Spleen (tissue), 11 donors: ENCODE results near the gene RNF215. TPM values are rescaled to one million over a fixed set of nuclear protein-coding genes. Genes with fewer than 3 reads are reported as not detected.
A peak's percentile ranks its signal among the peaks of the same experiment; 100 is the strongest.

Experiments used
- DNase-seq: peaks from one replicate; pipeline ENCODE4 v3.0.0-alpha.2; 2020
- H3K27ac ChIP-seq, 8 donors: fragments of 200-600 bp; sonication (generic) in 7 of 8; 1 replicate in 4 of 8; 2 replicates in 4 of 8; pipeline versions ENCODE4 v1.5.0 to v1.8.0; 2016 to 2021; ENCODE audit warnings: inconsistent platforms in 4 of 8, mild to moderate bottlenecking in 4 of 8, moderate library complexity in 1 of 8
- H3K27me3 ChIP-seq, 7 donors: fragments of 200-600 bp; sonication (generic) in 6 of 7; replicated peaks in 1 of 7; 1 replicate in 4 of 7; 2 replicates in 3 of 7; pipeline versions ENCODE4 v1.5.0 to v1.8.0; 2016 to 2021; ENCODE audit warnings: inconsistent platforms in 3 of 7, mild to moderate bottlenecking in 1 of 7
- H3K36me3 ChIP-seq, 6 donors: fragments of 200-600 bp; sonication (generic) in 5 of 6; 1 replicate in 4 of 6; 2 replicates in 2 of 6; pipeline versions ENCODE4 v1.5.0 to v1.8.0; 2016 to 2021; ENCODE audit warnings: inconsistent platforms in 2 of 6
- H3K4me1 ChIP-seq, 6 donors: fragments of 200-600 bp; sonication (generic) in 5 of 6; 1 replicate in 3 of 6; 2 replicates in 3 of 6; pipeline versions ENCODE4 v1.5.0 to v1.8.0; 2016 to 2021; ENCODE audit warnings: inconsistent platforms in 3 of 6
- H3K4me3 ChIP-seq, 8 donors: fragments of 200-600 bp; sonication (generic) in 7 of 8; 1 replicate in 4 of 8; 2 replicates in 4 of 8; pipeline versions ENCODE4 v1.5.0 to v1.8.0; 2016 to 2021; ENCODE audit warnings: inconsistent platforms in 4 of 8, mild to moderate bottlenecking in 4 of 8, moderate library complexity in 2 of 8
- H3K9me3 ChIP-seq, 8 donors: fragments of 200-600 bp; sonication (generic) in 7 of 8; 1 replicate in 4 of 8; 2 replicates in 4 of 8; pipeline versions ENCODE4 v1.5.0 to v1.8.0; 2016 to 2021; ENCODE audit warnings: inconsistent platforms in 4 of 8
- POLR2A ChIP-seq, 3 donors: fragments of 450-650 bp; IDR thresholded peaks; one replicate each; pipeline ENCODE4 v1.5.1; 2017; ENCODE audit warnings: antibody characterized with exemption in 3 of 3, mild to moderate bottlenecking in 1 of 3
- POLR2AphosphoS5 ChIP-seq, 3 donors: sonication (generic); formaldehyde crosslinking; IDR thresholded peaks; one replicate each; pipeline ENCODE4 v1.5.1; 2017; ENCODE audit warnings: antibody characterized with exemption in 3 of 3
- WGBS, 5 donors: extraction: QIAGEN DNeasy Blood & Tissue Kit in 3 of 5; methylation state at CpG; one replicate each; pipeline versions ENCODE4 v1.1.5 to v1.1.7; 2013 to 2018; 5-methylcytosine and 5-hydroxymethylcytosine counted together
- intact Hi-C: fragments of 100-400 bp; cut with DNase I; formaldehyde crosslinking; loops from one replicate; pipeline ENCODE4 v1.15.0; 2023; ENCODE audit warnings: low total_unique reads
- polyA plus RNA-seq, 3 donors: library from polyadenylated mRNA; stranded (reverse); fragments of 200-250 nt; gene quantifications; one replicate each; pipeline ENCODE4 v1.2.1, GENCODE V29; 2013
- total RNA-seq, 7 donors: library from RNA; depleted of rRNA in 3 of 7; stranded (reverse); fragments of >200 nt in 3 of 7; fragmentation: NEBNext Ultra II Directional in 4 of 7; extraction: Animal tissue kit (Norgen Biotek cat#: 25700) in 4 of 7; gene quantifications; one replicate each; pipeline versions ENCODE4 v1.1.0 to v1.2.1, GENCODE V29; 2016 to 2021
- TF ChIP-seq, protein P1 (sequence below), 11 experiments: fragments of 200-600 bp in 7 of 11; fragments of 450-650 bp in 4 of 11; sonication (generic) in 4 of 11; IDR thresholded peaks in 8 of 11; conservative IDR thresholded peaks in 3 of 11; 1 replicate in 7 of 11; 2 replicates in 4 of 11; pipeline versions ENCODE4 v1.4.0 to v1.8.0; 2016 to 2021; ENCODE audit warnings: antibody characterized with exemption in 11 of 11, inconsistent platforms in 4 of 11, mild to moderate bottlenecking in 1 of 11
- donor health status: healthy with polysubstance abuse.
- donor health status: DM: no; HTN: no; CAD: no; lungs with moderate emphysema.
- donor health status: DM: no; HTN: no; CAD: no.
- donor health status: Bipolar disorder and iron deficiency.
- donor health status: healthy.
- donor health status: DM: no; HTN: no; CAD: no.
- donor health status: DM: yes; HTN: yes; CAD: no.

The RNF215 gene
- total and polyA plus RNA-seq, 10 donors, result 6.5 to 19.5 (median 12.8) TPM

DNA sequence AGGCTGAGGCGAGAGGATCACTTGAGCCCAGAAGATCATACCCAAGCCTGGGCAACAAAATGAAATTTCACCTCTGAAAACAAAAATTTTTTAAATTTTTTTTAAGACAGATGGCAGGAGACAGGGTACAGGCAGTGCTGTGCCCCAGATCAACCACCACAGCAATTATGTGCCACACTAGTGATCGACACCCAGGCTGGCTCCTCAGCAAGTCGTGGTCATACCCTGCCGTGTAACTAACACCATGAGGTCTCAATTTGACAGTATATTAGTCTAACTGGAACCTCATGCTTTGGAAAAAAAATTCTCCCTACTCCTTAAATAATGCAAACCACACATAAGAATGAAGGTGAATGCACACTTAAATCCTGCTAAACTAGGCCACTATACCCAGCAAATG is 38.8 kb downstream of the RNF215 start:
- no peaks in the 10 kb centered on the region for H3K9me3 ChIP-seq
- H3K27me3 ChIP-seq, result no peaks in the 10 kb centered on the region
- peak overlapping the region in 6 of 8 donors; percentile 49 to 59 (median 52) for H3K27ac ChIP-seq
- intact Hi-C loops, result no loop called here
- peak; percentile 51 for DNase-seq
- TF ChIP-seq, protein P1, sequence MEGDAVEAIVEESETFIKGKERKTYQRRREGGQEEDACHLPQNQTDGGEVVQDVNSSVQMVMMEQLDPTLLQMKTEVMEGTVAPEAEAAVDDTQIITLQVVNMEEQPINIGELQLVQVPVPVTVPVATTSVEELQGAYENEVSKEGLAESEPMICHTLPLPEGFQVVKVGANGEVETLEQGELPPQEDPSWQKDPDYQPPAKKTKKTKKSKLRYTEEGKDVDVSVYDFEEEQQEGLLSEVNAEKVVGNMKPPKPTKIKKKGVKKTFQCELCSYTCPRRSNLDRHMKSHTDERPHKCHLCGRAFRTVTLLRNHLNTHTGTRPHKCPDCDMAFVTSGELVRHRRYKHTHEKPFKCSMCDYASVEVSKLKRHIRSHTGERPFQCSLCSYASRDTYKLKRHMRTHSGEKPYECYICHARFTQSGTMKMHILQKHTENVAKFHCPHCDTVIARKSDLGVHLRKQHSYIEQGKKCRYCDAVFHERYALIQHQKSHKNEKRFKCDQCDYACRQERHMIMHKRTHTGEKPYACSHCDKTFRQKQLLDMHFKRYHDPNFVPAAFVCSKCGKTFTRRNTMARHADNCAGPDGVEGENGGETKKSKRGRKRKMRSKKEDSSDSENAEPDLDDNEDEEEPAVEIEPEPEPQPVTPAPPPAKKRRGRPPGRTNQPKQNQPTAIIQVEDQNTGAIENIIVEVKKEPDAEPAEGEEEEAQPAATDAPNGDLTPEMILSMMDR (IDR thresholded peaks at IDR 0.05 in 8 of 11, conservative IDR thresholded peaks at IDR 0.05 in 3 of 11), result no peak
- no peak for TF ChIP-seq POLR2AphosphoS5 (IDR thresholded peaks at IDR 0.05)
- no peak for TF ChIP-seq POLR2A (IDR thresholded peaks at IDR 0.05)
- 68 to 80% (median 77%) methylated on average over 4 of the region's 4 CpGs for WGBS, 5 donors
- no peak overlapping the region for H3K4me3 ChIP-seq
- H3K4me1 ChIP-seq, result peaks cover 19 to 90% (median 63%) of the 10 kb centered on the region in 6 donors
- H3K36me3 ChIP-seq, result peaks cover 0 to 100% (median 96%) of the 10 kb centered on the region in 6 donors

DNA sequence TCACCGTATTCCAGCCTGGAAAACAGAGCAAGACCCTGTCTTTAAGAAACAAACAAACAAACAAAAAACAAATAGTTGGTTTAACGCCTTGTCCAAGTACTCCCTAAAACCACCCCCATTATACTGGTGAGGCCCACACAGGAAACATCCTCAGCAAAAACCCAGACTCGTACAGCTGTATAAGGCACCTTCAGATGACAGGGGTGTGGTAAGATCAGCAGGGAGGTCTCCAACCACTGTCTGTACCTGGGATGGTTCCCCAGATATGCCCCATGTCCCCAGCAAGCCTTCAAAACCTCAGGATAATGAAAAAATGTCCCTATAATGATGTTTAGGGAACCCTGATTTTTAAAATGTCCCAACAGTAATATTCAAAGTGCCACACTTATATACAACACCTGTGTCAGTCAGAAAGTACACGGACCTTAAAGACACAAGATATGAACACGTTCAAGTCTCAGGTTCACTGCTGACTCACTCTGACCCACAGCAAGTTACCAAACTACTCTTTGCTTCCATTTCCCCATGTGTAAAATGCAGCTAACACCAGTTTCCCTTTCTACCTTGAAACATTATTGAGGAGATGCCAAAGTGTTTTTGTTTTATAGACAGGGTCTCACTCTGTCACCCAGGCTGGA is 39.8 kb downstream of the RNF215 start:
- Histone ChIP-seq H3K4me1 (peaks cover 18 to 82% (median 60%) of the 10 kb centered on the region in 6 donors), H3K36me3 (peaks cover 0 to 100% (median 99%) of the 10 kb centered on the region in 6 donors), H3K4me3 (no peak overlapping the region), H3K27me3 (no peaks in the 10 kb centered on the region), H3K9me3 (no peaks in the 10 kb centered on the region), H3K27ac (peak overlapping the region in 5 of 8 donors; percentile 49 to 59 (median 53))
- intact Hi-C loops, result no loop called here
- 58 to 74% (median 66%) methylated on average over 5 of the region's 5 CpGs for WGBS, 5 donors
- no peak for DNase-seq
- no peak for TF ChIP-seq POLR2AphosphoS5 (IDR thresholded peaks at IDR 0.05)
- TF ChIP-seq, protein P1 (IDR thresholded peaks at IDR 0.05 in 8 of 11, conservative IDR thresholded peaks at IDR 0.05 in 3 of 11), result no peak
- no peak for TF ChIP-seq POLR2A (IDR thresholded peaks at IDR 0.05)

DNA sequence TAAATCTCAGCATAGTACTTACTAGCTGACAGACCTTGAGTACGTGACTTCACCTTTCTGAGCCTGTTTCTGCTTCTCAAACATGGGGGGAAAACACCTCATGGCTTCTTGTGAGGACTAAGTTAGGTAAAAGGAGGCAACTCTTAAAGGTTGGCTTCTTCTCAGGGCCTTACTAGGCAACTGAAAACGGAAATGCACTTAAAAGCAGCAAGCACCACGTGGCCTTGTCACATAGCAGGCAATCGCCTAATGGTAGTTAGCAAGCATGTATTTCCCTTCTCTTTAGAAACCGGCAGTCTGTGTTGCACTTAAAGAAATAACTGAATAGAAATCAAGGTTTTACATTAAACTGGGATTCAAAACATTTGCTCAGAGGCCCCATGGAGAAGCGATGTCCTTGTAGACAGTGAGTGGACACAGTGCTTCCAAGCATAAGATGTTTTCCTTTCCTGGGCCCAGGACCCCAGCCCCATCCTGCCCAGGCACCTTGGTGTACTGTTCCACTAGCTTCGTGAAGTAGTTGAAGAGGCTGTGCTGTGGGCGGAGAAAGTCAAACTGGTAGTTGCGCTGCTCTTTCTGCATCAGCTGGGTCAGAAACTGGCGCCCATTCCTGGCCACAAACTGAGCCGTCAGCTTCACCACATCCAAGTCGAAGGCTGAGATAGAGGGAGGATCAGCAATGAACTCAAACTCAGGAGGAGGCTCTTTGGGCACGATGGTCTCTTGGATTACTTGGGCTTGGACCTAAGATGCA is 42.6 kb downstream of the RNF215 start:
- H3K4me1 ChIP-seq, result peaks cover 14 to 82% (median 61%) of the 10 kb centered on the region in 6 donors
- H3K9me3 ChIP-seq, result no peaks in the 10 kb centered on the region
- H3K27ac ChIP-seq, result peak overlapping the region in 1 of 8 donors; percentile 5
- 86 to 95% (median 90%) methylated on average over 13 of the region's 13 CpGs for WGBS, 5 donors
- TF ChIP-seq, protein P1 (IDR thresholded peaks at IDR 0.05 in 8 of 11, conservative IDR thresholded peaks at IDR 0.05 in 3 of 11), result no peak
- peak in 1 of 3 donors; percentile 18 for TF ChIP-seq POLR2AphosphoS5 (IDR thresholded peaks at IDR 0.05)
- H3K4me3 ChIP-seq, result no peak overlapping the region
- H3K27me3 ChIP-seq, result no peaks in the 10 kb centered on the region
- intact Hi-C loops, result no loop called here
- DNase-seq, result no peak
- H3K36me3 ChIP-seq, result peaks cover 5 to 100% (median 99%) of the 10 kb centered on the region in 6 donors
